Measurements from ENCODE around the gene NRP2.

DNA sequence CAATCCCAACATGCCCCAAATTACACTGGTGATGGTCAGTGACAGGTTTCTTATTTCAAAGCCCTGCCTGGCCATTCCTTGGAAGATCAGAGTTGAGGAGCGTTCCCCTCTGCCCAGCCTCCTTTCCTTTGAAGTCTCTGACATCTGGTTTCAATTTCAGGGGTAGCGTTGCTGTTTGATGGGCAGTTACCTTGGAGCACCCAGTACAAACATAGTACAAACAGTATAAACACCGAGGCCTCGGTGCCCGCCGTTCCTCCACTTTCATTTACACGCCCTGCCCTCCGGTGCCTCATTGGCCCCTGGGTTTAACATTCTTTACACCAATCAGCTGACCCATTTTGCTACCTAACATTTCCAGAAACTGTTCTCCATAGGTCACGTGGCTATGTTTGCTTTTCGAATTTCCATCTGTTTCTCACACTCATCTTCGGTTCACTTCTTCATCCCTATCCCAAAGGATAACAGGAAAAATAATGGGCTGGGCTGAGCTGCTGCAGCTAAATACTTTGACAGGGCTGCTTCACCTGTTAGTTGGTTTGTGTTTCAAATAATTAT is 65.6 kb downstream of the NRP2 start:
- TF ChIP-seq POLR2AphosphoS5 (IDR thresholded peaks at IDR 0.05; ENCODE audit: low read depth, low read length) (no peak), ZNF274 (IDR thresholded peaks at IDR 0.05; ENCODE audit: low read depth, low read length) (no peak), SIN3A (IDR thresholded peaks at IDR 0.05; ENCODE audit: low read depth) (no peak), CEBPB (IDR thresholded peaks at IDR 0.05; ENCODE audit: low read depth) (no peak), EZH2 (IDR thresholded peaks at IDR 0.05) (no peak), SP1 (IDR thresholded peaks at IDR 0.05; ENCODE audit: low read depth) (no peak), POLR2A (IDR thresholded peaks at IDR 0.05; ENCODE audit: borderline replicate concordance, extremely low read depth, insufficient read depth, insufficient read length) (no peak), FOSL1 (IDR thresholded peaks at IDR 0.05; ENCODE audit: low read depth) (no peak), SRF (IDR thresholded peaks at IDR 0.05; ENCODE audit: low read depth) (no peak), ZFX (IDR thresholded peaks at IDR 0.05) (no peak), EGR1 (IDR thresholded peaks at IDR 0.05; ENCODE audit: low read depth) (no peak)
- TF ChIP-seq, protein P1, sequence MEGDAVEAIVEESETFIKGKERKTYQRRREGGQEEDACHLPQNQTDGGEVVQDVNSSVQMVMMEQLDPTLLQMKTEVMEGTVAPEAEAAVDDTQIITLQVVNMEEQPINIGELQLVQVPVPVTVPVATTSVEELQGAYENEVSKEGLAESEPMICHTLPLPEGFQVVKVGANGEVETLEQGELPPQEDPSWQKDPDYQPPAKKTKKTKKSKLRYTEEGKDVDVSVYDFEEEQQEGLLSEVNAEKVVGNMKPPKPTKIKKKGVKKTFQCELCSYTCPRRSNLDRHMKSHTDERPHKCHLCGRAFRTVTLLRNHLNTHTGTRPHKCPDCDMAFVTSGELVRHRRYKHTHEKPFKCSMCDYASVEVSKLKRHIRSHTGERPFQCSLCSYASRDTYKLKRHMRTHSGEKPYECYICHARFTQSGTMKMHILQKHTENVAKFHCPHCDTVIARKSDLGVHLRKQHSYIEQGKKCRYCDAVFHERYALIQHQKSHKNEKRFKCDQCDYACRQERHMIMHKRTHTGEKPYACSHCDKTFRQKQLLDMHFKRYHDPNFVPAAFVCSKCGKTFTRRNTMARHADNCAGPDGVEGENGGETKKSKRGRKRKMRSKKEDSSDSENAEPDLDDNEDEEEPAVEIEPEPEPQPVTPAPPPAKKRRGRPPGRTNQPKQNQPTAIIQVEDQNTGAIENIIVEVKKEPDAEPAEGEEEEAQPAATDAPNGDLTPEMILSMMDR (IDR thresholded peaks at IDR 0.05 in 2 of 3, conservative IDR thresholded peaks at IDR 0.05 in 1 of 3; ENCODE audit: borderline replicate concordance in 1 of 3, insufficient read depth in 1 of 3, low read depth in 2 of 3, low read length in 2 of 3) = no peak
- TF ChIP-seq, protein P2, sequence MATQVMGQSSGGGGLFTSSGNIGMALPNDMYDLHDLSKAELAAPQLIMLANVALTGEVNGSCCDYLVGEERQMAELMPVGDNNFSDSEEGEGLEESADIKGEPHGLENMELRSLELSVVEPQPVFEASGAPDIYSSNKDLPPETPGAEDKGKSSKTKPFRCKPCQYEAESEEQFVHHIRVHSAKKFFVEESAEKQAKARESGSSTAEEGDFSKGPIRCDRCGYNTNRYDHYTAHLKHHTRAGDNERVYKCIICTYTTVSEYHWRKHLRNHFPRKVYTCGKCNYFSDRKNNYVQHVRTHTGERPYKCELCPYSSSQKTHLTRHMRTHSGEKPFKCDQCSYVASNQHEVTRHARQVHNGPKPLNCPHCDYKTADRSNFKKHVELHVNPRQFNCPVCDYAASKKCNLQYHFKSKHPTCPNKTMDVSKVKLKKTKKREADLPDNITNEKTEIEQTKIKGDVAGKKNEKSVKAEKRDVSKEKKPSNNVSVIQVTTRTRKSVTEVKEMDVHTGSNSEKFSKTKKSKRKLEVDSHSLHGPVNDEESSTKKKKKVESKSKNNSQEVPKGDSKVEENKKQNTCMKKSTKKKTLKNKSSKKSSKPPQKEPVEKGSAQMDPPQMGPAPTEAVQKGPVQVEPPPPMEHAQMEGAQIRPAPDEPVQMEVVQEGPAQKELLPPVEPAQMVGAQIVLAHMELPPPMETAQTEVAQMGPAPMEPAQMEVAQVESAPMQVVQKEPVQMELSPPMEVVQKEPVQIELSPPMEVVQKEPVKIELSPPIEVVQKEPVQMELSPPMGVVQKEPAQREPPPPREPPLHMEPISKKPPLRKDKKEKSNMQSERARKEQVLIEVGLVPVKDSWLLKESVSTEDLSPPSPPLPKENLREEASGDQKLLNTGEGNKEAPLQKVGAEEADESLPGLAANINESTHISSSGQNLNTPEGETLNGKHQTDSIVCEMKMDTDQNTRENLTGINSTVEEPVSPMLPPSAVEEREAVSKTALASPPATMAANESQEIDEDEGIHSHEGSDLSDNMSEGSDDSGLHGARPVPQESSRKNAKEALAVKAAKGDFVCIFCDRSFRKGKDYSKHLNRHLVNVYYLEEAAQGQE (IDR thresholded peaks at IDR 0.05; ENCODE audit: low read depth) = no peak
- TF ChIP-seq, protein P3, sequence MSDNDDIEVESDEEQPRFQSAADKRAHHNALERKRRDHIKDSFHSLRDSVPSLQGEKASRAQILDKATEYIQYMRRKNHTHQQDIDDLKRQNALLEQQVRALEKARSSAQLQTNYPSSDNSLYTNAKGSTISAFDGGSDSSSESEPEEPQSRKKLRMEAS (IDR thresholded peaks at IDR 0.05) = no peak

Data from HCT116 (cell line).